GM12878 (cell line): ENCODE data around the gene CMTM1. TPM values are rescaled to one million over a fixed set of nuclear protein-coding genes. Genes with fewer than 3 reads are reported as not detected.
A peak's percentile ranks its signal among the peaks of the same experiment; 100 is the strongest.
"Not testable (repeated sequence)": the region's sequence is repeated elsewhere in the genome, so short reads cannot be mapped to it uniquely, and the experiment has no call there.

Experiments used
- ATAC-seq: fragments of 200-7000 bp; cut with Tn5 transposase; 3 replicates; pipeline ENCODE4 v1.9.1; 2020; ENCODE audit warnings: mild to moderate bottlenecking, moderate library complexity
- BruUV-seq: library from RNA; stranded (reverse); fragments of 400-500 nt; replicated peaks from 2 replicates; lab custom pipeline; 2021; lab: Mats Ljungman, UMichigan
- CTCF ChIA-PET: fragments of 300-600 bp; sonication (Branson Sonifier 250); formaldehyde crosslinking; extraction: SDS; loops from one replicate; lab custom pipeline; 2021; ENCODE audit warnings: inconsistent platforms; lab: Yijun Ruan, JAX
- POLR2A ChIA-PET: fragments of 350-600 bp; formaldehyde crosslinking; extraction: SDS; loops from one replicate; lab custom pipeline; 2021; ENCODE audit warnings: inconsistent platforms; lab: Charles Lee
- RAD21 ChIA-PET: fragments of 300-600 bp; sonication (Branson Sonifier 250); formaldehyde crosslinking; loops from one replicate; lab custom pipeline; 2023; ENCODE audit warnings: antibody characterized with exemption; ENCODE audit not compliant: unreplicated experiment; lab: Charles Lee
- SMC1A ChIA-PET: fragments of 300-600 bp; sonication (Branson Sonifier 250); formaldehyde crosslinking; loops from one replicate; lab custom pipeline; 2023; ENCODE audit not compliant: unreplicated experiment, uncharacterized antibody; lab: Charles Lee
- DNase-seq: peaks from one replicate; pipeline ENCODE4 v3.0.0-alpha.2; 2011; ENCODE audit warnings: low read depth, low spot score
- FAIRE-seq: peaks from 3 replicates; lab custom pipeline; 2011; peaks lifted over from hg19 to GRCh38; lab: Jason Lieb, UNC
- H2AFZ ChIP-seq: 2 replicates; pipeline ENCODE4 v1.6.0; 2011; ENCODE audit warnings: low read depth, low read length, control low read depth; ENCODE audit not compliant: control insufficient read depth
- H3K27ac ChIP-seq: 2 replicates; pipeline ENCODE4 v1.5.1; 2011; ENCODE audit warnings: control low read depth; ENCODE audit not compliant: control insufficient read depth, insufficient read depth
- H3K27me3 ChIP-seq, 2 experiments: replicated peaks in 1 of 2; 2 replicates each; pipeline versions ENCODE4 v1.6.0 to v1.6.1; 2011; ENCODE audit warnings: low read length in 1 of 2; ENCODE audit not compliant: control insufficient read depth in 2 of 2, insufficient read depth in 2 of 2
- H3K36me3 ChIP-seq, 2 experiments: 2 replicates each; pipeline ENCODE4 v1.5.1; 2011; ENCODE audit warnings: low read length in 1 of 2; ENCODE audit not compliant: control insufficient read depth in 2 of 2, insufficient read depth in 2 of 2
- H3K4me1 ChIP-seq: 2 replicates; pipeline ENCODE4 v1.6.1; 2011; ENCODE audit warnings: mild to moderate bottlenecking, low read length, moderate library complexity, mixed read lengths; ENCODE audit not compliant: control insufficient read depth, insufficient read depth
- H3K4me2 ChIP-seq: 2 replicates; pipeline ENCODE4 v1.6.0; 2011; ENCODE audit warnings: control low read depth; ENCODE audit not compliant: control insufficient read depth, insufficient read depth
- H3K4me3 ChIP-seq: fragments of 200-600 bp; sonication (generic); 2 replicates; pipeline ENCODE4 v1.5.1; 2016
- H3K79me2 ChIP-seq: 2 replicates; pipeline ENCODE4 v1.6.0; 2011; ENCODE audit warnings: low read length; ENCODE audit not compliant: control insufficient read depth, insufficient read depth
- H3K9ac ChIP-seq: 2 replicates; pipeline ENCODE4 v1.8.0; 2011; ENCODE audit warnings: low read length, control low read depth, mixed read lengths; ENCODE audit not compliant: control insufficient read depth, insufficient read depth
- H3K9me3 ChIP-seq: replicated peaks from 3 replicates; pipeline ENCODE4 v1.5.1; 2011; ENCODE audit warnings: mild to moderate bottlenecking, low read length; ENCODE audit not compliant: control insufficient read depth, insufficient read depth
- H4K20me1 ChIP-seq: 2 replicates; pipeline ENCODE4 v1.6.0; 2011; ENCODE audit not compliant: control insufficient read depth, insufficient read depth
- ETV6 ChIP-seq, 2 experiments: fragments of 450-650 bp in 1 of 2; IDR thresholded peaks in 1 of 2; conservative IDR thresholded peaks in 1 of 2; 2 replicates each; pipeline ENCODE4 v1.6.1; 2014; ENCODE audit warnings: antibody characterized with exemption in 1 of 2, borderline replicate concordance in 1 of 2, low read depth in 1 of 2, mild to moderate bottlenecking in 1 of 2, moderate library complexity in 1 of 2
- HDAC6 ChIP-seq: fragments of 200-600 bp; sonication (generic); IDR thresholded peaks from one replicate; pipeline ENCODE4 v1.8.0; 2017; ENCODE audit warnings: antibody characterized with exemption; ENCODE audit not compliant: unreplicated experiment
- IKZF2 ChIP-seq, 2 experiments: fragments of 450-650 bp; IDR thresholded peaks; 2 replicates each; pipeline ENCODE4 v1.6.1; 2017; ENCODE audit warnings: mild to moderate bottlenecking in 2 of 2, moderate library complexity in 2 of 2
- LARP7 ChIP-seq: fragments of 450-650 bp; IDR thresholded peaks from 2 replicates; pipeline ENCODE4 v1.6.1; 2017; ENCODE audit warnings: mild to moderate bottlenecking
- MLLT1 ChIP-seq: fragments of 450-650 bp; IDR thresholded peaks from 2 replicates; pipeline ENCODE4 v1.6.1; 2016; ENCODE audit warnings: mild to moderate bottlenecking
- NBN ChIP-seq: fragments of 450-650 bp; IDR thresholded peaks from 2 replicates; pipeline ENCODE4 v1.6.1; 2016
- RELB ChIP-seq: fragments of 450-650 bp; IDR thresholded peaks from 2 replicates; pipeline ENCODE4 v1.6.1; 2017; ENCODE audit warnings: low read depth, mild to moderate bottlenecking, moderate library complexity
- WGBS: methylation state at CpG from one replicate; pipeline ENCODE4 v1.1.6; 2016; ENCODE audit warnings: low lambda C conversion rate; ENCODE audit not compliant: insufficient replicate concordance, insufficient coverage; ENCODE audit errors: missing lambda C conversion rate; 5-methylcytosine and 5-hydroxymethylcytosine counted together
- in situ Hi-C: fragments of 300-500 bp; cut with MboI; formaldehyde crosslinking; loops from 9 replicates; pipeline ENCODE4 v1.14.3; 2018; ENCODE audit warnings: mixed read lengths
- intact Hi-C: fragments of 100-400 bp; cut with micrococcal nuclease; formaldehyde crosslinking; loops from one replicate; pipeline ENCODE4 v1.14.2; 2022; ENCODE audit not compliant: unreplicated experiment
- polyA plus RNA-seq, 11 experiments: library from polyadenylated mRNA; depleted of rRNA in 4 of 11; unstranded in 6 of 11; stranded (reverse) in 5 of 11; fragments of >200 nt; fragmentation: Nextera tagmentation in 4 of 11; fragmentation: Illumina TruSeq in 1 of 11; extraction: Ambion mirVana in 4 of 11; extraction: Trizol in 1 of 11; gene quantifications; 1 replicate in 1 of 11; 2 replicates in 10 of 11; pipeline versions ENCODE4 v1.2.1 to v1.2.3, GENCODE V29; 2011 to 2016; ENCODE audit warnings: inconsistent platforms in 2 of 11, missing spikeins in 2 of 11, low read depth in 1 of 11
- total RNA-seq, 4 experiments: library from RNA; depleted of rRNA in 3 of 4; stranded (reverse); fragments of >200 nt in 3 of 4; fragmentation: Illumina TruSeq in 1 of 4; extraction: Trizol in 1 of 4; gene quantifications; 2 replicates each; pipeline versions ENCODE4 v1.2.1 to v1.2.3, GENCODE V29; 2013 to 2021

Gene CMTM1
- total and polyA plus RNA-seq, 10 of the 15 experiments (the other 5 are each of a cell fraction or from before 2014, with no cell fraction given), result 0.09 to 3.0 (median 1.4) TPM; not detected in 2

GRCh38 chr16:66594739-66595138 lies 28.5 kb downstream of the CMTM1 start:
- CTCF ChIA-PET, result interaction anchor here (0.9 to 2.8 kb wide), 5 partner anchors 9 to 236 kb away, joined by 3 to 9 read pairs (median 3); partner anchors contain the start of gene NAE1
- WGBS, result 5% methylated on average over 7 of the region's 7 CpGs

GRCh38 chr16:66596559-66596958 lies 30.3 kb downstream of the CMTM1 start:
- RAD21 ChIA-PET, H3K36me3 ChIP-seq, intact Hi-C loops, POLR2A ChIA-PET, FAIRE-seq, H3K79me2 ChIP-seq, ATAC-seq, H3K9ac ChIP-seq, H2AFZ ChIP-seq, BruUV-seq, H3K4me3 ChIP-seq, DNase-seq, in situ Hi-C loops, H3K27ac ChIP-seq, H3K27me3 ChIP-seq, H3K4me2 ChIP-seq, H4K20me1 ChIP-seq: not testable (repeated sequence)
- peaks cover 12% of the 10 kb centered on the region for H3K4me1 ChIP-seq
- CTCF ChIA-PET, result interaction anchor here (0.6 to 1.7 kb wide), 7 partner anchors 12 to 144 kb away, joined by 3 to 7 read pairs (median 4); no protein-coding TSS in a partner anchor
- WGBS, result 100% methylated on average over 4 of the region's 4 CpGs
- SMC1A ChIA-PET, result interaction anchor here (1.2 to 1.7 kb wide), 2 partner anchors 10 to 49 kb away, joined by 3 to 5 read pairs; no protein-coding TSS in a partner anchor
- H3K9me3 ChIP-seq, result peaks cover 10% of the 10 kb centered on the region; the same call in 2 of the 3 replicates

More at GRCh38 chr16:66594739-66595138, 28.5 kb downstream of the CMTM1 start:
- ATAC-seq (peak; percentile 45), DNase-seq (no peak), FAIRE-seq (no peak)
- Histone ChIP-seq H3K4me3 (no peak overlapping the region), H4K20me1 (no peaks in the 10 kb centered on the region), H3K4me1 (peaks cover 12% of the 10 kb centered on the region), H3K36me3 (no peaks in the 10 kb centered on the region), H2AFZ (no peak overlapping the region), H3K27me3 (peaks cover 0 to 4% of the 10 kb centered on the region in 2 experiments; a peak in 1 of 4 replicates), H3K79me2 (no peaks in the 10 kb centered on the region), H3K9me3 (no peaks in the 10 kb centered on the region; the same call in 2 of the 3 replicates), H3K27ac (no peak overlapping the region), H3K4me2 (no peak overlapping the region), H3K9ac (no peak overlapping the region)
- TF ChIP-seq RELB (peak; percentile 30; the same call in 1 of the 2 replicates), NBN (0 out of 2 replicates have a peak, but pooled peaks have one; percentile 25), IKZF2 (IDR thresholded peaks at IDR 0.05) (peak in 1 of 2 experiments; percentile 20; a peak in 1 of 4 replicates), MLLT1 (0 out of 2 replicates have a peak, but pooled peaks have one; percentile 15), ETV6 (conservative IDR thresholded peaks at IDR 0.05 in 1 of 2, IDR thresholded peaks at IDR 0.05 in 1 of 2; ENCODE audit: borderline replicate concordance in 1 of 2, low read depth in 1 of 2) (no peak), LARP7 (no peak), HDAC6 (no peak)
- ChIA-PET SMC1A (interaction anchor here (1.4 to 2.0 kb wide), 2 partner anchors 8 to 32 kb away, joined by 3 to 8 read pairs; no protein-coding TSS in a partner anchor), RAD21 (interaction anchor here (0.6 to 1.2 kb wide), 3 partner anchors 38 to 286 kb away, joined by 3 to 4 read pairs (median 4); no protein-coding TSS in a partner anchor), POLR2A (interaction anchor here (0.5 to 0.7 kb wide), 4 partner anchors 38 to 372 kb away, joined by 3 to 4 read pairs (median 4); no protein-coding TSS in a partner anchor)
- intact Hi-C loops (no loop called here), in situ Hi-C loops (no loop called here)
- BruUV-seq, result no TSS peak
